Endothelial cell of umbilical vein (primary cell): Measurements from ENCODE around the gene ARID2. TPM values are rescaled to one million over a fixed set of nuclear protein-coding genes. Genes with fewer than 3 reads are reported as not detected.

Source experiments
- BruUV-seq: library from RNA; stranded (reverse); fragments of 400-500 nt; replicated peaks from 2 replicates; lab custom pipeline; 2021; lab: Mats Ljungman, UMichigan
- CTCF ChIA-PET: fragments of 300-600, 350-600 bp; sonication (Branson Sonifier 250); formaldehyde crosslinking; loops from one replicate; lab custom pipeline; 2021; ENCODE audit warnings: antibody characterized with exemption, inconsistent platforms; lab: Charles Lee
- POLR2A ChIA-PET: fragments of 300-600, 350-600 bp; sonication (Branson Sonifier 250); formaldehyde crosslinking; loops from one replicate; lab custom pipeline; 2021; ENCODE audit warnings: antibody characterized with exemption, inconsistent platforms; lab: Charles Lee
- DNase-seq: peaks from one replicate; pipeline ENCODE4 v3.0.0-alpha.2; 2011; ENCODE audit warnings: low read depth, low spot score
- FAIRE-seq: peaks from 2 replicates; lab custom pipeline; 2011; peaks lifted over from hg19 to GRCh38; lab: Jason Lieb, UNC
- H2AFZ ChIP-seq: 2 replicates; pipeline ENCODE4 v1.6.0; 2012; ENCODE audit warnings: low read depth, low read length, control low read depth, inconsistent platforms
- H3K27ac ChIP-seq: 2 replicates; pipeline ENCODE4 v1.5.1; 2011; ENCODE audit warnings: low read depth, mild to moderate bottlenecking, control low read depth, low read length, moderate library complexity; ENCODE audit not compliant: insufficient read depth
- H3K27me3 ChIP-seq, 2 experiments: 2 replicates each; pipeline versions ENCODE4 v1.6.0 to v1.6.1; 2011; ENCODE audit warnings: low read length in 2 of 2, mixed read lengths in 1 of 2; ENCODE audit not compliant: control insufficient read depth in 2 of 2, insufficient read depth in 2 of 2
- H3K36me3 ChIP-seq, 2 experiments: 2 replicates in 1 of 2; 3 replicates in 1 of 2; pipeline ENCODE4 v1.5.1; 2011; ENCODE audit warnings: low read length in 2 of 2, mild to moderate bottlenecking in 1 of 2, moderate library complexity in 1 of 2; ENCODE audit not compliant: control insufficient read depth in 2 of 2, insufficient read depth in 2 of 2; ENCODE audit errors: extremely low read depth in 1 of 2
- H3K4me1 ChIP-seq: 3 replicates; pipeline ENCODE4 v1.5.1; 2011; ENCODE audit warnings: mild to moderate bottlenecking, low read length; ENCODE audit not compliant: control insufficient read depth, insufficient read depth; ENCODE audit errors: extremely low read depth
- H3K4me2 ChIP-seq: 2 replicates; pipeline ENCODE4 v1.6.1; 2011; ENCODE audit warnings: low read length, control low read depth, mixed read lengths; ENCODE audit not compliant: insufficient read depth
- H3K4me3 ChIP-seq, 3 experiments: fragments of 200-600 bp in 1 of 3; sonication (generic), shearing (Covaris generic) in 1 of 3; replicated peaks in 1 of 3; 2 replicates each; pipeline ENCODE4 v1.5.1; 2011 to 2016; ENCODE audit warnings: control low read depth in 3 of 3, low read length in 3 of 3, mild to moderate bottlenecking in 2 of 3, inconsistent platforms in 1 of 3, low read depth in 1 of 3, moderate library complexity in 1 of 3; ENCODE audit not compliant: insufficient read depth in 1 of 3
- H3K79me2 ChIP-seq: 2 replicates; pipeline ENCODE4 v1.6.0; 2012; ENCODE audit warnings: low read length, inconsistent platforms; ENCODE audit not compliant: control insufficient read depth, insufficient read depth
- H3K9ac ChIP-seq: replicated peaks from 2 replicates; pipeline ENCODE3; 2011; ENCODE audit warnings: low read length, control low read depth; ENCODE audit not compliant: insufficient read depth; ENCODE audit errors: extremely low read depth
- H3K9me1 ChIP-seq: replicated peaks from 3 replicates; pipeline ENCODE4 v1.6.0; 2011; ENCODE audit warnings: mild to moderate bottlenecking, low read length; ENCODE audit not compliant: control insufficient read depth, insufficient read depth; ENCODE audit errors: extremely low read depth
- H3K9me3 ChIP-seq: replicated peaks from 2 replicates; pipeline ENCODE4 v1.5.1; 2012; ENCODE audit warnings: low read length, inconsistent platforms; ENCODE audit not compliant: control insufficient read depth, insufficient read depth
- H4K20me1 ChIP-seq: replicated peaks from 2 replicates; pipeline ENCODE3; 2011; ENCODE audit warnings: mild to moderate bottlenecking, low read length; ENCODE audit not compliant: control insufficient read depth, insufficient read depth; ENCODE audit errors: extremely low read depth
- CTCF ChIP-seq, 2 donors: IDR thresholded peaks; 1 replicate in 1 of 2; 2 replicates in 1 of 2; pipeline ENCODE4 v1.5.1; 2011; ENCODE audit warnings: low read length in 2 of 2, mild to moderate bottlenecking in 2 of 2, moderate library complexity in 2 of 2, control low read depth in 1 of 2, inconsistent platforms in 1 of 2, low read depth in 1 of 2; ENCODE audit not compliant: insufficient read depth in 1 of 2; ENCODE audit errors: extremely low read depth in 1 of 2
- EZH2 ChIP-seq: IDR thresholded peaks from 2 replicates; pipeline ENCODE4 v1.6.1; 2012; ENCODE audit warnings: borderline replicate concordance, low read depth, mild to moderate bottlenecking, moderate library complexity, low read length, inconsistent platforms; ENCODE audit not compliant: severe bottlenecking
- FOS ChIP-seq: IDR thresholded peaks from 2 replicates; pipeline ENCODE4 v1.6.1; 2011; ENCODE audit warnings: mild to moderate bottlenecking, low read length, moderate library complexity, borderline replicate concordance; ENCODE audit not compliant: insufficient read depth
- GATA2 ChIP-seq: IDR thresholded peaks from 2 replicates; pipeline ENCODE4 v1.7.0; 2011; ENCODE audit warnings: low read depth, mild to moderate bottlenecking, moderate library complexity, mixed read lengths, low read length; ENCODE audit not compliant: insufficient read length, insufficient read depth
- JUN ChIP-seq: IDR thresholded peaks from 2 replicates; pipeline ENCODE4 v1.6.1; 2011; ENCODE audit warnings: borderline replicate concordance, low read depth; ENCODE audit not compliant: insufficient read length, insufficient read depth
- MAX ChIP-seq: IDR thresholded peaks from 2 replicates; pipeline ENCODE4 v1.6.1; 2011; ENCODE audit not compliant: insufficient read depth, insufficient read length
- MYC ChIP-seq: IDR thresholded peaks from one replicate; pipeline ENCODE4 v1.6.1; 2011; ENCODE audit warnings: mild to moderate bottlenecking, low read depth, low read length
- POLR2A ChIP-seq: IDR thresholded peaks from 2 replicates; pipeline ENCODE4 v1.6.1; 2012; ENCODE audit warnings: low read depth, mild to moderate bottlenecking, control low read depth, low read length
- POLR2AphosphoS5 ChIP-seq: IDR thresholded peaks from 2 replicates; pipeline ENCODE4 v1.6.1; 2012; ENCODE audit warnings: low read depth, mild to moderate bottlenecking, control low read depth, low read length, moderate library complexity; ENCODE audit not compliant: insufficient read depth
- dilution Hi-C: fragments of 300-500 bp; cut with MboI; formaldehyde crosslinking; loops from one replicate; pipeline ENCODE4 v1.15.0; 2019; ENCODE audit warnings: low sequenced_read_pairs; ENCODE audit not compliant: extremely low pct_ligation_motif_present
- intact Hi-C: fragments of 100-400 bp; cut with micrococcal nuclease; formaldehyde crosslinking; loops from one replicate; pipeline ENCODE4 v1.10.0; 2022
- polyA plus RNA-seq, 4 experiments: library from polyadenylated mRNA; depleted of rRNA in 3 of 4; stranded (reverse) in 3 of 4; unstranded in 1 of 4; fragments of >200 nt; gene quantifications; 2 replicates each; pipeline versions ENCODE4 v1.2.1 to v1.2.3, GENCODE V29; 2011 to 2012; ENCODE audit warnings: missing spikeins in 1 of 4
- total RNA-seq: library from RNA; stranded (reverse); gene quantifications from 2 replicates; pipeline ENCODE4 v1.2.3, GENCODE V29; 2021

ARID2 gene
- total and polyA plus RNA-seq, 2 donors (not counting 3 experiments of a cell fraction or from before 2014, with no cell fraction given), result 10.8 to 26.7 TPM

- intact Hi-C loops, result no loop called here
- H3K36me3 ChIP-seq, result peaks cover 4% of the 10 kb centered on the region in 2 experiments
- H2AFZ ChIP-seq, result no peak overlapping the region
- no peak overlapping the region for H3K9ac ChIP-seq
- no peak overlapping the region for H3K4me3 ChIP-seq
- ChIA-PET POLR2A (no interaction called here), CTCF (interaction anchor here (0.8 to 1.1 kb wide), 2 partner anchors 125 to 127 kb away, joined by 3 to 5 read pairs; no protein-coding TSS in a partner anchor)
- H4K20me1 ChIP-seq, result no peaks in the 10 kb centered on the region
- no peaks in the 10 kb centered on the region for H3K9me3 ChIP-seq
- no peak for DNase-seq
- no peaks in the 10 kb centered on the region for H3K27me3 ChIP-seq
- TF ChIP-seq CTCF (IDR thresholded peaks at IDR 0.05; ENCODE audit: extremely low read depth in 1 of 2, insufficient read depth in 1 of 2, low read depth in 1 of 2, low read length in 2 of 2), result no peak
- no peak for FAIRE-seq
- no TSS peak for BruUV-seq
- H3K79me2 ChIP-seq, result no peaks in the 10 kb centered on the region
- H3K27ac ChIP-seq, result no peak overlapping the region
- H3K9me1 ChIP-seq, result no peaks in the 10 kb centered on the region
- dilution Hi-C loops, result no loop called here
- no peak overlapping the region for H3K4me2 ChIP-seq
- H3K4me1 ChIP-seq, result no peaks in the 10 kb centered on the region
Measured at GRCh38 chr12:45887544-45887943, 158.0 kb downstream of the ARID2 start.

- Histone ChIP-seq H3K27me3 (no peaks in the 10 kb centered on the region), H4K20me1 (no peaks in the 10 kb centered on the region), H3K36me3 (peaks cover 4 to 12% of the 10 kb centered on the region in 2 experiments), H3K4me2 (no peak overlapping the region), H3K9me3 (no peaks in the 10 kb centered on the region), H3K27ac (no peak overlapping the region), H3K9me1 (no peaks in the 10 kb centered on the region), H2AFZ (no peak overlapping the region), H3K9ac (no peak overlapping the region), H3K4me3 (no peak overlapping the region), H3K79me2 (no peaks in the 10 kb centered on the region), H3K4me1 (no peaks in the 10 kb centered on the region)
- ChIA-PET POLR2A (no interaction called here), CTCF (no interaction called here)
- no TSS peak for BruUV-seq
- DNase-seq (no peak), FAIRE-seq (no peak)
- dilution Hi-C loops (no loop called here), intact Hi-C loops (loop anchor here (5.0 kb wide), 1 partner anchor 128 kb away; no protein-coding TSS in a partner anchor)
- TF ChIP-seq FOS (no peak), POLR2AphosphoS5 (no peak), EZH2 (no peak), CTCF (IDR thresholded peaks at IDR 0.05; ENCODE audit: extremely low read depth in 1 of 2, insufficient read depth in 1 of 2, low read depth in 1 of 2, low read length in 2 of 2) (no peak), POLR2A (no peak), MYC (no peak), GATA2 (no peak), JUN (no peak), MAX (no peak)
Measured at GRCh38 chr12:45890276-45890675, 160.8 kb downstream of the ARID2 start.
